H1 (cell line): ENCODE data around the gene VPS35. TPM values are rescaled to one million over a fixed set of nuclear protein-coding genes. Genes with fewer than 3 reads are reported as not detected.

Experiments
- CTCF ChIA-PET: fragments of 300-600 bp; sonication (Branson Sonifier 250); formaldehyde crosslinking; loops from one replicate; lab custom pipeline; 2021; ENCODE audit not compliant: partially characterized antibody; lab: Charles Lee
- POLR2A ChIA-PET: fragments of 300-600 bp; sonication (Branson Sonifier 250); formaldehyde crosslinking; loops from one replicate; lab custom pipeline; 2021; ENCODE audit warnings: inconsistent platforms; ENCODE audit not compliant: partially characterized antibody; lab: Charles Lee
- DNase-seq, 2 experiments: peaks; one replicate each; pipeline versions ENCODE4 v3.0.0 to v3.0.0-alpha.2; 2010 to 2022; ENCODE audit warnings: low spot score in 2 of 2, low read depth in 1 of 2, mixed read lengths in 1 of 2
- FAIRE-seq: peaks from 2 replicates; lab custom pipeline; 2011; peaks lifted over from hg19 to GRCh38; lab: Jason Lieb, UNC
- H2AFZ ChIP-seq: 2 replicates; pipeline ENCODE4 v1.8.1; 2012; ENCODE audit warnings: low read length, inconsistent platforms
- H2AK5ac ChIP-seq: 2 replicates; pipeline ENCODE4 v1.6.1; 2013; ENCODE audit warnings: low read depth, low read length
- H2BK120ac ChIP-seq: replicated peaks from 2 replicates; pipeline ENCODE3; 2013; ENCODE audit warnings: low read depth, low read length, inconsistent platforms
- H2BK12ac ChIP-seq: 2 replicates; pipeline ENCODE4 v1.6.1; 2013; ENCODE audit warnings: low read depth, low read length
- H2BK15ac ChIP-seq: 2 replicates; pipeline ENCODE4 v1.6.1; 2013; ENCODE audit warnings: low read length
- H2BK20ac ChIP-seq: 2 replicates; pipeline ENCODE4 v1.6.1; 2013; ENCODE audit warnings: low read length
- H2BK5ac ChIP-seq: 2 replicates; pipeline ENCODE4 v1.6.1; 2013; ENCODE audit warnings: low read depth, low read length
- H3K14ac ChIP-seq: 2 replicates; pipeline ENCODE4 v1.6.1; 2013; ENCODE audit warnings: inconsistent platforms; ENCODE audit not compliant: insufficient read length
- H3K18ac ChIP-seq: 2 replicates; pipeline ENCODE4 v1.6.1; 2013; ENCODE audit warnings: low read length; ENCODE audit errors: extremely low read depth
- H3K23ac ChIP-seq: 2 replicates; pipeline ENCODE4 v1.6.1; 2013; ENCODE audit warnings: inconsistent platforms; ENCODE audit not compliant: insufficient read length
- H3K23me2 ChIP-seq: 2 replicates; pipeline ENCODE4 v1.6.1; 2013; ENCODE audit warnings: low read depth, low read length
- H3K27ac ChIP-seq: 2 replicates; pipeline ENCODE4 v1.6.1; 2011; ENCODE audit warnings: low read depth, low read length, inconsistent platforms
- H3K27me3 ChIP-seq, 4 experiments: replicated peaks in 1 of 4; 1 replicate in 1 of 4; 2 replicates in 3 of 4; pipeline versions ENCODE4 v1.6.1 to v1.8.1; 2011 to 2013; ENCODE audit warnings: low read length in 3 of 4, mild to moderate bottlenecking in 3 of 4, inconsistent platforms in 2 of 4, mixed read lengths in 2 of 4, moderate library complexity in 1 of 4; ENCODE audit not compliant: control insufficient read depth in 3 of 4, insufficient read depth in 3 of 4; ENCODE audit errors: extremely low read depth in 1 of 4
- H3K36me3 ChIP-seq, 4 experiments: 2 replicates each; pipeline versions ENCODE4 v1.6.1 to v1.8.1; 2011 to 2013; ENCODE audit warnings: mild to moderate bottlenecking in 4 of 4, low read length in 3 of 4, moderate library complexity in 2 of 4, control low read depth in 1 of 4, inconsistent platforms in 1 of 4; ENCODE audit not compliant: insufficient read depth in 4 of 4, control insufficient read depth in 2 of 4
- H3K4ac ChIP-seq: replicated peaks from 2 replicates; pipeline ENCODE3; 2013; ENCODE audit warnings: low read length, low read depth, mixed read lengths, inconsistent platforms; ENCODE audit not compliant: insufficient read length
- H3K4me1 ChIP-seq, 4 experiments: replicated peaks in 1 of 4; 1 replicate in 1 of 4; 2 replicates in 3 of 4; pipeline versions ENCODE4 v1.6.1 to v1.8.1; 2011 to 2013; ENCODE audit warnings: low read length in 3 of 4, inconsistent platforms in 2 of 4, mixed read lengths in 1 of 4; ENCODE audit not compliant: insufficient read depth in 4 of 4, control insufficient read depth in 3 of 4
- H3K4me2 ChIP-seq, 2 experiments: 2 replicates each; pipeline versions ENCODE4 v1.6.1 to v1.8.1; 2011 to 2013; ENCODE audit warnings: low read depth in 2 of 2, low read length in 2 of 2, control low read depth in 1 of 2, inconsistent platforms in 1 of 2, mild to moderate bottlenecking in 1 of 2; ENCODE audit not compliant: insufficient read depth in 1 of 2
- H3K4me3 ChIP-seq, 4 experiments: fragments of 200-600, 300-600 bp in 1 of 4; sonication (generic), shearing (Covaris generic), sonication (Bioruptor Twin) in 1 of 4; 2 replicates each; pipeline versions ENCODE4 v1.5.1 to v1.8.1; 2011 to 2016; ENCODE audit warnings: low read length in 4 of 4, low read depth in 3 of 4, control low read depth in 2 of 4, inconsistent platforms in 2 of 4, mild to moderate bottlenecking in 2 of 4, mixed read lengths in 1 of 4, moderate library complexity in 1 of 4; ENCODE audit not compliant: insufficient read depth in 2 of 4; ENCODE audit errors: extremely low read depth in 1 of 4
- H3K56ac ChIP-seq: replicated peaks from 2 replicates; pipeline ENCODE3; 2013; ENCODE audit warnings: low read depth, mild to moderate bottlenecking, mixed read lengths, low read length, inconsistent platforms; ENCODE audit not compliant: insufficient read length
- H3K79me1 ChIP-seq: 2 replicates; pipeline ENCODE4 v1.6.1; 2013; ENCODE audit warnings: low read depth, low read length, control low read depth
- H3K79me2 ChIP-seq, 2 experiments: 2 replicates each; pipeline versions ENCODE4 v1.6.1 to v1.8.1; 2012 to 2013; ENCODE audit warnings: low read length in 2 of 2, mild to moderate bottlenecking in 2 of 2, inconsistent platforms in 1 of 2; ENCODE audit not compliant: insufficient read depth in 2 of 2, control insufficient read depth in 1 of 2
- H3K9ac ChIP-seq, 4 experiments: replicated peaks in 1 of 4; 1 replicate in 1 of 4; 2 replicates in 3 of 4; pipeline versions ENCODE4 v1.6.1 to v1.8.1; 2011 to 2013; ENCODE audit warnings: low read depth in 3 of 4, low read length in 3 of 4, control low read depth in 2 of 4, mild to moderate bottlenecking in 2 of 4, moderate library complexity in 2 of 4, inconsistent platforms in 1 of 4; ENCODE audit errors: extremely low read depth in 1 of 4
- H3K9me3 ChIP-seq, 2 experiments: 2 replicates each; pipeline versions ENCODE4 v1.6.1 to v1.8.1; 2012 to 2013; ENCODE audit warnings: mild to moderate bottlenecking in 2 of 2, moderate library complexity in 2 of 2, control low read depth in 1 of 2, inconsistent platforms in 1 of 2, low read depth in 1 of 2, low read length in 1 of 2, mixed read lengths in 1 of 2; ENCODE audit not compliant: insufficient read depth in 2 of 2
- H4K20me1 ChIP-seq, 2 experiments: replicated peaks in 1 of 2; 2 replicates each; pipeline versions ENCODE3 to v1.8.1; 2011 to 2013; ENCODE audit warnings: inconsistent platforms in 2 of 2, low read length in 2 of 2, mild to moderate bottlenecking in 1 of 2; ENCODE audit not compliant: insufficient read depth in 2 of 2, control insufficient read depth in 1 of 2
- H4K5ac ChIP-seq: 2 replicates; pipeline ENCODE4 v1.6.1; 2013; ENCODE audit warnings: low read length, low read depth, mixed read lengths, inconsistent platforms; ENCODE audit not compliant: insufficient read length
- H4K8ac ChIP-seq: 2 replicates; pipeline ENCODE4 v1.8.0; 2013; ENCODE audit warnings: mild to moderate bottlenecking, moderate library complexity, low read length, inconsistent platforms; ENCODE audit not compliant: insufficient read depth; ENCODE audit errors: extremely low read depth
- H4K91ac ChIP-seq: replicated peaks from 2 replicates; pipeline ENCODE3; 2013; ENCODE audit warnings: low read length, mixed read lengths, inconsistent platforms; ENCODE audit not compliant: insufficient read length
- BACH1 ChIP-seq: IDR thresholded peaks from 2 replicates; pipeline ENCODE4 v1.6.1; 2012; ENCODE audit warnings: low read length, improper control_type of control experiment
- CHD1 ChIP-seq: IDR thresholded peaks from 2 replicates; pipeline ENCODE4 v1.6.1; 2012; ENCODE audit warnings: low read depth, low read length, improper control_type of control experiment
- EZH2 ChIP-seq: fragments of 200-600 bp; sonication (generic); IDR thresholded peaks from 2 replicates; pipeline ENCODE4 v1.7.1; 2012; ENCODE audit warnings: low read depth, mild to moderate bottlenecking, moderate library complexity, low read length, inconsistent platforms; ENCODE audit not compliant: severe bottlenecking
- FOSL1 ChIP-seq: IDR thresholded peaks from 2 replicates; pipeline ENCODE4 v1.6.1; 2011; ENCODE audit warnings: mild to moderate bottlenecking, low read depth, low read length, moderate library complexity; ENCODE audit not compliant: insufficient read depth
- GABPA ChIP-seq: IDR thresholded peaks from 2 replicates; pipeline ENCODE4 v1.6.1; 2011; ENCODE audit warnings: mild to moderate bottlenecking, low read length, moderate library complexity, borderline replicate concordance; ENCODE audit not compliant: insufficient read depth
- GTF2F1 ChIP-seq: IDR thresholded peaks from 2 replicates; pipeline ENCODE4 v1.6.1; 2012; ENCODE audit warnings: low read depth, low read length, improper control_type of control experiment, borderline replicate concordance
- HDAC2 ChIP-seq, 2 experiments: fragments of 300-600 bp in 1 of 2; sonication (generic) in 1 of 2; IDR thresholded peaks; 2 replicates each; pipeline ENCODE4 v1.6.1; 2011 to 2012; ENCODE audit warnings: low read depth in 2 of 2, low read length in 2 of 2, mild to moderate bottlenecking in 2 of 2, moderate library complexity in 2 of 2, borderline replicate concordance in 1 of 2, inconsistent platforms in 1 of 2
- RXRA ChIP-seq: IDR thresholded peaks from 2 replicates; pipeline ENCODE4 v1.6.1; 2011; ENCODE audit warnings: low read depth, mild to moderate bottlenecking, low read length, moderate library complexity; ENCODE audit not compliant: insufficient read depth
- ZNF274 ChIP-seq: IDR thresholded peaks from 2 replicates; pipeline ENCODE4 v1.7.0; 2012; ENCODE audit warnings: low read length, borderline replicate concordance; ENCODE audit errors: extremely low read depth
- WGBS, 2 experiments: shearing (Covaris generic) in 1 of 2; methylation state at CpG; one replicate each; pipeline versions ENCODE4 v1.1.6 to v1.1.7; 2013 to 2015; ENCODE audit warnings: low lambda C conversion rate in 2 of 2, mixed read lengths in 2 of 2, inconsistent platforms in 1 of 2, low coverage in 1 of 2, missing lambda C conversion rate in 1 of 2; ENCODE audit not compliant: insufficient replicate concordance in 2 of 2, insufficient coverage in 1 of 2, insufficient read length in 1 of 2; ENCODE audit errors: extremely low coverage in 1 of 2, missing lambda C conversion rate in 1 of 2; 5-methylcytosine and 5-hydroxymethylcytosine counted together
- polyA plus RNA-seq, 7 experiments: library from polyadenylated mRNA; depleted of rRNA in 3 of 7; stranded (reverse) in 5 of 7; unstranded in 2 of 7; fragments of >200 nt in 5 of 7; fragments of 200-250 nt in 2 of 7; gene quantifications; 1 replicate in 5 of 7; 2 replicates in 1 of 7; 4 replicates in 1 of 7; pipeline versions ENCODE4 v1.2.1 to v1.2.3, GENCODE V29; 2011 to 2013; ENCODE audit warnings: missing spikeins in 2 of 7, mixed read lengths in 2 of 7
- total RNA-seq: library from RNA; stranded (reverse); fragmentation: NEBNext Ultra II Directional; extraction: Animal tissue kit (Norgen Biotek cat#: 25700); gene quantifications from 2 replicates; pipeline ENCODE4 v1.2.1, GENCODE V29; 2021
- TF ChIP-seq, protein P1 (sequence below): IDR thresholded peaks from 2 replicates; pipeline ENCODE4 v1.6.1; 2012; ENCODE audit warnings: low read length, inconsistent platforms

VPS35 gene
- total and polyA plus RNA-seq, 2 of the 8 experiments (the other 6 are each of a cell fraction or from before 2014, with no cell fraction given) = 10.3 to 66.9 TPM

DNA sequence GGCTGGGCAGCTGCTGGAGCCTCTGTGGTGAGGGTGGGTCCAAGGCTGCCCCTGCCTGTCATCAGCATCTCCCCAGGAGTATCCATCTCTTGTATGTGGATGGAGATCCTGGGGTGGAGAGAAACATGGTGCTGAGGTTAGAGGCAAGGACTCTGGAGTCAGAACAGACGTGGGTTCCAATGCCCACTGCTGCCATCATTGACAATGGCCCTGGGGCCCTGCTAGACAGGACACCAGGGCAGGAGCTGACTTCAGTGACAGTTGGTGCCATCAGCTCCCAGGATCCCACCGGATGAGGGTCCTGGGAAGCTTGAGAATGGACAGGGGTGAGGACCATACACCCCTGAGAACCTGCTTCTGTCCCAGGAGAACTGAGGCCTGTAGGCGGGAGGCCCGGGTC is 43.6 kb upstream of the VPS35 start:
- POLR2A ChIA-PET = interaction anchor here (1.0 kb wide), 1 partner anchor 14 kb away, joined by 3 read pairs; no protein-coding TSS in a partner anchor
- no peaks in the 10 kb centered on the region for H3K4me1 ChIP-seq
- H2AK5ac ChIP-seq = no peak overlapping the region
- no peak for DNase-seq
- H3K27me3 ChIP-seq = no peaks in the 10 kb centered on the region
- H3K27ac ChIP-seq = no peak overlapping the region
- H2BK12ac ChIP-seq = no peak overlapping the region
- no peaks in the 10 kb centered on the region for H3K79me2 ChIP-seq
- no peaks in the 10 kb centered on the region for H3K9me3 ChIP-seq
- no peaks in the 10 kb centered on the region for H4K20me1 ChIP-seq
- H4K5ac ChIP-seq = no peak overlapping the region
- no peak overlapping the region for H2BK120ac ChIP-seq
- no peaks in the 10 kb centered on the region for H3K23me2 ChIP-seq
- CTCF ChIA-PET = interaction anchor here (0.7 to 1.6 kb wide), 2 partner anchors 9 to 14 kb away, joined by 3 to 4 read pairs; no protein-coding TSS in a partner anchor
- no peak overlapping the region for H3K4me3 ChIP-seq
- no peak overlapping the region for H3K18ac ChIP-seq
- no peak overlapping the region for H3K56ac ChIP-seq
- no peak overlapping the region for H3K4me2 ChIP-seq
- no peak overlapping the region for H3K4ac ChIP-seq
- H3K14ac ChIP-seq = no peak overlapping the region
- FAIRE-seq = no peak
- H4K91ac ChIP-seq = no peak overlapping the region
- H3K79me1 ChIP-seq = no peaks in the 10 kb centered on the region
- no peak overlapping the region for H4K8ac ChIP-seq
- H2BK20ac ChIP-seq = no peak overlapping the region
- no peak for TF ChIP-seq CHD1
- no peak for TF ChIP-seq GABPA
- TF ChIP-seq, protein P1, sequence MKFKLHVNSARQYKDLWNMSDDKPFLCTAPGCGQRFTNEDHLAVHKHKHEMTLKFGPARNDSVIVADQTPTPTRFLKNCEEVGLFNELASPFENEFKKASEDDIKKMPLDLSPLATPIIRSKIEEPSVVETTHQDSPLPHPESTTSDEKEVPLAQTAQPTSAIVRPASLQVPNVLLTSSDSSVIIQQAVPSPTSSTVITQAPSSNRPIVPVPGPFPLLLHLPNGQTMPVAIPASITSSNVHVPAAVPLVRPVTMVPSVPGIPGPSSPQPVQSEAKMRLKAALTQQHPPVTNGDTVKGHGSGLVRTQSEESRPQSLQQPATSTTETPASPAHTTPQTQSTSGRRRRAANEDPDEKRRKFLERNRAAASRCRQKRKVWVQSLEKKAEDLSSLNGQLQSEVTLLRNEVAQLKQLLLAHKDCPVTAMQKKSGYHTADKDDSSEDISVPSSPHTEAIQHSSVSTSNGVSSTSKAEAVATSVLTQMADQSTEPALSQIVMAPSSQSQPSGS = no peak
- no peak for TF ChIP-seq GTF2F1
- TF ChIP-seq RXRA = no peak
- TF ChIP-seq HDAC2 (IDR thresholded peaks at IDR 0.05; ENCODE audit: borderline replicate concordance in 1 of 2, low read depth in 2 of 2, low read length in 2 of 2) = no peak
- no peak for TF ChIP-seq BACH1
- TF ChIP-seq EZH2 = no peak
- TF ChIP-seq ZNF274 = no peak
- TF ChIP-seq FOSL1 = no peak
- H2BK5ac ChIP-seq = no peak overlapping the region
- H3K36me3 ChIP-seq = no peaks in the 10 kb centered on the region
- 90% methylated on average over 4 of the region's 4 CpGs; no CpG with 5 or more reads in 1 of the 2 experiments for WGBS, 2 experiments
- no peak overlapping the region for H2AFZ ChIP-seq
- H3K23ac ChIP-seq = no peak overlapping the region
- no peak overlapping the region for H2BK15ac ChIP-seq
- no peak overlapping the region for H3K9ac ChIP-seq
